ENCODE data around the gene MTG2.

The MTG2 gene, protein sequence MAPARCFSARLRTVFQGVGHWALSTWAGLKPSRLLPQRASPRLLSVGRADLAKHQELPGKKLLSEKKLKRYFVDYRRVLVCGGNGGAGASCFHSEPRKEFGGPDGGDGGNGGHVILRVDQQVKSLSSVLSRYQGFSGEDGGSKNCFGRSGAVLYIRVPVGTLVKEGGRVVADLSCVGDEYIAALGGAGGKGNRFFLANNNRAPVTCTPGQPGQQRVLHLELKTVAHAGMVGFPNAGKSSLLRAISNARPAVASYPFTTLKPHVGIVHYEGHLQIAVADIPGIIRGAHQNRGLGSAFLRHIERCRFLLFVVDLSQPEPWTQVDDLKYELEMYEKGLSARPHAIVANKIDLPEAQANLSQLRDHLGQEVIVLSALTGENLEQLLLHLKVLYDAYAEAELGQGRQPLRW

DNA sequence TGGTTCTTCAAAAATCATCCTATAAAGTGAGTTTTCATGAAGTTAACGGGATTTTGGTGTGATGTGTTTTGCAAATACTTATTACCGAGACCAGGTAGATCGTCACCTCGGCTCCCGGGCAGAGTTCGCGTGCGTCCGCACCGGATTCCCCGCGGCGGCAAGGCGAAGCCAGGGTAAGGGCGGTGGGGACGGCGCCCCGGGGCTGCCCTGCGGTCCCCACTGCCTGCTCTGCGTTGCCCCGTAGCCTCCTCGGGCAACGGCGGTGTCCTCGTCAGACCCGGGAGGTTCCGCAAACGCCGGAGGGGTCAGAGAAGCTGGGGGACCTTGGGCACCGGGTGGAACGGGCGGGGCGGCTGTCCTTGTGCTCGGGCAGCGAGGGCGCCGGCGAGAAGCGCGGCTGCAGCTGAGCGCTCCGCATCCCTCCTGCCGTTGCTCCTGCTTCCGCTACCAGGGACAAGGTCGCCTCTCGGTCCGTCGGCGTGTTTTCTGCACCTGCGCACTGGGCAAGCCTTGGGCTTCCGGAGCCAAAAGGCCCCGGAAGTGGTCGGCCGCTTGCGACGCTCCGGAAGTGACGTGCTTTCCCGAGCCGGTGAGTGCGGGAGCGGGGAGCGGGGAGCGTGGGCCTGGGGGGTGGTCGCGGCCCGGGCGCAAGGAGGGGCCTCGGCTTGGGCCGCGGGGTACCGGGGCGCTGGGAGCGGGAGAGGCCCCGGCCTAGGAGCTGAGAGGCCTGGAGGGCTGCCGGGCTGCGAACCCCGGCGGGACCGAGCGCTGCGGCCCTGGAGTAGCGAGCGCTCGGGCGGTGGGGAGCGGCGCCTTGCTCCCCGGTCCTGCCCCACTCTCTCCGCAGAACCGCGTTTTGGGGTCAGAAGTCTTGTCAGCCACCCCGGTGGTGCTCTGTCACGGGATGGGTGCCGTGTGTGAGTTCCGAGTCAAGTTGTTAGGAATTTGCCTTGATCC, at the start of gene MTG2:
TSS of gene MTG2 (plus strand) at position 560 of the 957 bp plus-strand sequence. CDS start 10,393 bp downstream, outside the sequence.
- DNase-seq: peak; percentile 95

DNA sequence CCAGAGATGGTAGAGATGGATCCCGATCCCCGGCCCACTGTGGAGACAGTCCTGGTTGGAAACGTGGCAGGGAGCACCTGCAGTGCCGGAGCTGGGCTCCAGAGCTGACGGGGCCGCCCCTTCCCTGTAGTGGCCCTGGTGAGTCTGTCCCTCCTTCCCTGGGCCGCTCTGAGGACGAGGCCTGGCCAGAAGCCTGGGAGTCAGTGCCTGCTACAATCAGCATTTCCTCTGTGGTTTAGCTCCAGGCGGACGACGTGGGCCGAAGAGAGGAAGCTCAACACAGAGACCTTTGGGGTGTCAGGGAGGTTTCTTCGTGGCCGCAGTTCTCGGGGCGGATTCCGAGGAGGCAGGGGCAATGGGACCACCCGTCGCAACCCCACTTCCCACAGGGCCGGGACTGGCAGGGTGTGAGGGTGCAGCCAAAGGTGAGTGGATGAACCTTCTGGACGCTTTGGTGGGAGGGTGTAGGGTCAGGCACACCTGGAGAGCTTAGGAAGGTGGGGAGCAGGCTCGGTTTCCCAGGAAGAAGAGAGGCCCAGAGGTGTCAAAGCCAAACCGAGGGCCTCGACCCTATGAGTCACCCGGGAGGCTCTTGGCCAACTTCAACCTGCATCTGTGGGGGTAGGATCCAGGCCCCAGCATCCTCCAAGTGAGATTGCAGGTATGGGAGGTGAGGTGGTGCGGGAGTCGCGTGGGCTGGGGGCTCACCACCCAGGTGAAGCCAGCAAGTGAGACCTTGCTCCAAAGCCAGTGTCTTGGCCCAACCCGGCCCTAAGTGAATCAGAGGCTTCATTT, 49.6 kb upstream of the MTG2 start:
- no peak for DNase-seq

DNA sequence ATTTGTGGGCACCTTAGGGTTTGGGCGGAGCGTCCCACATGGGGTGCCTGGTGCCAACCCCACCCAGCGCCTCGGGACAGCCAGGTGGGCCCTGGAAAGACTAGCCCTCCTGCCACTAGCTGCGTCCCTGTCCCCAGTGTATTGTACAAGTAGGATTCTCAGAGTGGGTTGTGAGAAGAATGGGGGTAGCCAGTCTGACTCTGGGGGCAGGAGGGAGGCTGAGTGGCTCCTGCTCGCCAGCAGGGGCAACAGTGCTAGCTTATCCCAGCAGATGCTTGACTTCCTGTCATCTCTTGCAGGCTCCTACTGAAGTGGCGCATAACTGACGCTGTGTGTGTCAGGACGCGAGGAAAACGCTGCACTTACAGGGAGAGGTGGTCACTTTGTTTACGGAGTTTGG, 49.0 kb upstream of the MTG2 start:
- DNase-seq: no peak

DNA sequence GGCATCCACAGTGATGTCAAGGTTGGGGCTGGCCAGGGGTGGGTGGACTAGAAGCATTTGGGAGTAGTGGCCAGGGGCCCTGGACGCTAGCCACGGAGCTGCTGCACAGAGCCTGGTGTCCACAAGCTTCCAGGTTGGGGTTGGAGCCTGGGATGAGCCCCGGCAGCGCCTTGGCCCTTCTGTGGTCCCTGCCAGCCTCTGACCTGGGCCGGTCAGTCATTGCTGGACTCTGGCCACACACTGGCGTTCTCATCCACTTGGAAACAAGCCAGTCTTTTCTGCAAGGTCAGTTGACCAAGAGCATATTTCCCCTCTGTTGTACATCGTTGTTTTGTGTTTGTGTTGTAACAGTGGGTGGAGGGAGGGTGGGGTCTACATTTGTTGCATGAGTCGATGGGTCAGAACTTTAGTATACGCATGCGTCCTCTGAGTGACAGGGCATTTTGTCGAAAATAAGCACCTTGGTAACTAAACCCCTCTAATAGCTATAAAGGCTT, 48.0 kb upstream of the MTG2 start:
- DNase-seq: no peak

DNA sequence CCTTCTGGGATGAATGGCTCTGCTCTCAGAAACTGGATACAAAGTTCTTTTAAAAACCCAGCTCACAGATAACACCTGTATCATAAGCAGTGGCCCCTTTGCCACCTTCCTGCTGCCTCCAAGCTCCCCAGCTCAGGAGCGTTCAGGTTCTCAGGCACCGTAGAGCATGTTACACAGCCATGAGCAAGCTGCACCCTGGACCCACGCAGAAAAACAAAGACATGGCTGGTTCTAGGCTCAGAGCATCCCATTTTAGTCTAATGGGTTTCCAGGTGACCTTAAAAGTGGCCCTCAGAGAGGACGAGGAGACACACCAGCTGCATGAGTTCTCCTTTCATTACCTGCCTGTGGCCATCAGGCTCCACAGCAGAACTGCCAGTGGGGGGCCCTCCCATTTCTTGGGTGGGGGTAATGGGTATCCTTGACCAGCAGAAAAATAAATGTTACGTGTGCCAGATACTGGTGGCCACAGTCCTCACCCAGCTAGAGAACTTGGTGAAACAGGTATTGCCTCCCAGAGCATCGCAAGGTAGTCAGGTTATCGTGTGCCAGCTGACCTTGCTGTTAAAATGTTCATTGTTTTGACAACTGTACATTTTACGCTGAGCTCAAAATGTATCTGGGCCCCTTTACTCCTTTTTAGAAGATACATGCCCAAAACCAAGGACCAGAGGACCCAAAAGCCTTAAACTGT, 47.1 kb upstream of the MTG2 start:
- DNase-seq: no peak

DNA sequence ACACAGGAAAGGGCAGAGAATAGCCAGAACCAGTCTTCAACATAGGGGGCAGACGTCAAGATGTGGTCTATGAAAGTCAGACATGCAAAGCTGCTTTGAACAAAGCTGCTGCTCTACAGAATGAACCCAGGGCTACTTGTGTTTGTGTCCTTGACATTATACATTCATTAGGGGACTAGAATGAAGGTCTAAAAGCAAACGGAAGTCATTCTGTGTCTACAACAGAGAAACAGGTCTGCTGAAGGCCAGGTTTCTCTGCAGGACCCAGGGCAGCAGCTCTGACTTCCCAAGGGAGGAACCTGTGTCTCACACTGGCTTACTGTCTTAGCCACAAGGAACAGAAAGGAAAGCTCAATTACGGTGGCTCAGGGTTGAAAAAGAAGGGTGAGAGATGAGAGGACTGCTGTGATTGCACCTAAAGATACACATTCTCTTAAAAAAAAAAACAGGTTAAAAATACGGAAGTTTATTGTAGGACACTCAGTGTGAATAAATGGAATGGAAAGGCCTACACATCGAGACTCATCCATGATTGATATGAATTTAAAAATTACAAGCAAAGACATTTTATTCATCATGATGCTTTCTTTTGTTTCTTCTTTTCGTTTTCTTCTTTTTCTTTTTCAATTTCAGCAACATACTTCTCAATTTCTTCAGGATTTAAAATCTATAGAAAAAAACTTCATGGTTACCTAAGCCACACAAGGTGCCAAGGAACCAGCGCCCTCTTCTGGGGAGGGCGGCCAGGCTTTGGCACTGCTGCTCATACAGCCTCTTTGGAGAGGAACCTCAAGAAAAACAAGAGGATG, 46.3 kb upstream of the MTG2 start:
- peak; percentile 79 for DNase-seq

DNA sequence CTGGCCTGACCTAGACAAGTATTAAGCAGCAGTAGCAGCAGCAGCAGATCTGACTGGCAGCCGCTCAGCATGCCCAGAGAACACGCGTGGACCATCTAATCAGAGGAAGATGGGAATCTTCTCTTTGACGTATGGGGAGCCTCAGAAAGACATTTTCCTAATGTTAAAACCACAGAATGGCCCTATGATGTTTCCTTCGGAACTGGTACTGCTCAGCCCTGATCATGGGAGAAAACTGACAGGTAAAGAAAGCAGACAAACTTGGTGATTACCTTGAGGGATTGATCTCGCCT, 45.8 kb upstream of the MTG2 start:
- no peak for DNase-seq

DNA sequence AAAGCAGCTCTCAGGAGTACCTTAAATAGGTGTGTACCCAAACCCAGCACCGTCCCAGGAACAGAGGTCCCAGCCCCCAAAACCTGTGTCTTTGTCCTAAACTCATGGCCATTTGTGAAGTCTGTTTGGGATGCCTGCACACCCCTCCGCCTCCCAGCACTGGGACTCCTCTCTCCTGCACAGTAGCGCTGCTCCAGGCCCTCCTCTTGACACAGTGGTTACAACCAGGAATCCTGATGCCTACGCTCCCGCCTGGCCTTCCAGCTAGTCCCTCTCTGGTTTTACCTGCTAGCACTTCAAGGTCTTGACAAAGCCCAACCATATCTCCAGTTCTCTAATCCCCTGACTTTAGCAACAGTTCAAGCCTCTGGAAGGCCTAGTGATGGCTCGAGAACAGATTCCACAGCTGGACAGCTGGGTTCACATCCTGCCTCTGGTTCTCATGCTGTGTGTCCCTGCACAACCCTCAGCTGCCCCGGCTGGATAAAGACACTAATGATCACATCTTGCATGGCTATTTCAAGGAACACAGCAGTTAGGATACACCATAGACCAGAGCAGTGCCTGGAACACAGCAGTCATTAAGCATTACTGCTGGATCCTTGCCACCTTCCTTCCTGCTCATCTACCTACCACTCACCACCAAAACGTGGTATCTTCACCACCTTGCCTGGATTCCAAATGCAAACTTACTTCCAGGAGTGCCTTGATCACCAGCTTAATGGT, 45.2 kb upstream of the MTG2 start:
- DNase-seq: no peak

DNA sequence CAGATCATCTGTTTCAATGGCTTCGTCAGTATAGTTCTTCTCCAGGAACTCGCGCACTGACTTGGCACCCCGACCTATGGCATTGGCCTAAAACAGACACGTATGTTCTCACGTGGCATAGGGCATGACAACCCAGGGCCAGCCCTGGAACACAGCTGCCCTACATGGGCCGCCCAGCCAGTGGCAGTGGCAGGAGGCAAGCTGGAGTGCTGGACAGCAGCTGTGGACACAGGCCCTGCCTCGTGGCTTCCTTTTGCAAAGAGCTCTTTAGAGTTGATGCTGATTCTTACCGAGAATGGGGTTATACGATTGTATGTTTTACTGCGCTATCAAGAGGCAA, 44.7 kb upstream of the MTG2 start:
- no peak for DNase-seq

DNA sequence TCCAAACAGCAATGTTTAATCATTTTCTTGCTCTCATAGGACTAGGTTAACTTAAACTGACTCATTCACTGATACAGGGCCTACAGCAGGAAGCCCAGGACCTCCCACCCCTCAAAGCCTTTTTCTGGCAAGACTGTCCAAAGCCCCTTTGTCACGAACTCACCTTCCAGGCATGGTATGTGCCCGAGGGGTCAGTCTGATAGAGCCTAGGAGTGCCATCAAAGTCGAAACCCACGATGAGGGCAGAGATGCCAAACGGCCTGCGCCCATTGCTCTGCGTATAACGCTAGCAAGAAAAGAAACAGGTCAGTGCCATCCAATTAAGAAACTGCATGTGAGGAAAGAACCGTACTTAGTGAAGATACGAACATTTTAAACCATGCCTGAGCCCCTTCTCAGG, 43.9 kb upstream of the MTG2 start:
- no peak for DNase-seq

DNA sequence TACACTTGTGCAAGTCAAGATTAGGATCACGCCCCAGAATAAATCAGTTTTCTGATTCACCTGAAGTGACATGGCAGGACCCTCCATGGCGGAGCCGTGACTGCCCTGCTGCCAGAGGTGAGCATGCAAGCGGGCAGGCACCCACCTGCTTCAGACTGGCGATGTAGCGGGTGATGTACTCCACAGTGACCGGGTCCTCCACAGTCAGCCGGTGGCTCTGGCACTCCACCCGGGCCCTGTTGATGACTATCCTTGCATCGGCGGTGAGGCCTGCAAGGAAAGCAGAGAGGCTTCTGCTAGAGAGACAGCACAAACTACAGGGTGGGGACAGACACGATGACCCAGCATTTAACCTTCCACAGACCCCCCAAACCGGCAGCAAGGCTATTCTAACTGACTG, 43.2 kb upstream of the MTG2 start:
- no peak for DNase-seq

DNA sequence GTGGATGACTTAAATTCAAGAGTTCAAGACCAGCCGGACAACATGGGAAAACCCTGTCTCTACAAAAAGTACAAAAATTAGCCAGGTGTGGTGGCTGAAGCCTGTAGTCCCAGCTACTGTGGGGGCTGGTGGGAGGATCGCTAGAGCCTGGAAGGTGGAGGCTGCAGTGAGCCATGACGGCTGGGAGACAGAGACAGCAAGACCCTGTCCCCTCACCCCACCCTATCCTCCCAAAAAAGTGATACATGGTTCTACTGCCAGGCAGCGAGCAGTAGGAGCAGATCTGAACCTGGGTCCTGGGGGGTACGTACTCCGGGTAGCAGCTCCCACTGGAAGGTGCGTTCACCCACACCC, 41.8 kb upstream of the MTG2 start:
- DNase-seq: no peak

DNA sequence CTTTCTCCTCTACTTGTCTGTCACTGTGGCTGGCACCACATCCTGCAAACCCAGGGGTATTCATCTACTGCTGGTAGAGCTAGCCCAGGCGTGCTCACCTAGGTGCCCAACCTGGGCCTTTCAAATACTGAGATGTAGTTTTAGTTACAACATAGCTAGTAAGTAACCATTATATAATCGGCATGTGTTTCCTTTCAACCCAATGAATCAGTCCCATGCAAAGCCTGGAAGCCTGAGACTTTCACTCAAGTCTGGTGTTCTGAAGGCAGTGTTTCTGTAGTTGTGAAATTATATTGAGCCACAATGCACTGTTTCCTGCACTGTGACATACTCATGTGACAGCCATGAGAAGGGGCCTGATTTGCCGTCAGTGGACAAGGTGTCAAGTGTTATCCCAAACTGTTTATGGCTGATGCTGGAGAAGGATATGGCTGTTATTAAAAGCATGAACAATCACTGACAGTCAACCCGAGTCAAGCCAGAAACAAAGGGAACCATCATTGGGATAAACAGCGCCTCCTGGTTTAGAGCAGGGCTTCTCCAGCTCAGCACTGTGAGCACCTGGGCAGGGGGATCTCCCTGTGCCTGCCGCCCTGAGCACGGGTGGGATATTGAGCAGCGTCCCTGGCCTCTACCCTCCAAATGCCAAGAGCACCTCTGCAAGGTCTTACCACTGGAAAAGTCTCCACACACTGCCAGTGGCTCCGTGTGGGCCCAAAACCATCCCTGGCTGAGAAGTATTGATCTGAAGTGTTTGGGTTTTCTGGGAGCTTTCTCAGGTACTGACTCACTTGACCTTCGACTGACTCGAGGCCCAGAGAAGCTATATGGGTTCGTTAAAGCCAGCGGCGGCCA, 41.2 kb upstream of the MTG2 start:
- no peak for DNase-seq

DNA sequence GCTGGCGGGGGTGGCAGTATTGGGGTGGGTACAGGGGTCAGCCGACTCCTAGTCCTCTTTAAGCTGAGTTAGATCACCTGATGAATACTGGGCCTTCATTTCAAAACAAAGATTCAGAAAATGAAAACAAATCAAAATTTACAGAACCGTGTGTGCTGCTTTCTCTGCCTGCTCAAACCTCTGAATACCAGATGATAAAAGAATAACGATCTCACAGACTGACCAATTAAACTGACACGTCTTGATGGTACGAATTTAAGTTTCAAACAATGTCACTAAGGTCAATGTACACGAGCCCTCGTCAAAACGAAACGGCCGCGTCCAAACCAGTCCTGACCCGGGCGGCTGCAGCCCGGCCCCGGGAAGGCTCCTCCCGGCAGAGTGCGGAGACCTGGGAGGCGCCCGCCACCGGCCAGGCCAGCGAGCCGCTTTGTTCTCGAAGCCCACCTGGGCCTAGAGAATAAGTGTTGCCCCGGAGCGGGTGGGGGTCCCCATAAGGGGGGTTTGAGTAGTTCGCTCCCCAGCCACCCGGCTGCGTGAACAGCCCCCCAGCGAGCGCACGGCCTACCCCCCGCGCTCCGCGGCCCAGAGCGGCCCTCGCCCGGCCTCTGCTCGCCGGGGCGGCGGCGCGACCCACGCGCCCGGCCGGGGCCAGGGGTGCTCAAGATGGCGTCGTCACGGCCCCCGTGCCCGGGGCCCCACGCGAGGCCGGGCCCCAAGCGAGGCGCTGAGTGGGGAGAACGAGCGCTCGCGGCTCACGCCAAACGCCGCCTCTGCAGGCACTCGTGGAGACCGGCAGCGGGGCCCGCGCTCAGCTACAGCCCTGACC, 40.4 kb upstream of the MTG2 start:
- DNase-seq: peak; percentile 74

DNA sequence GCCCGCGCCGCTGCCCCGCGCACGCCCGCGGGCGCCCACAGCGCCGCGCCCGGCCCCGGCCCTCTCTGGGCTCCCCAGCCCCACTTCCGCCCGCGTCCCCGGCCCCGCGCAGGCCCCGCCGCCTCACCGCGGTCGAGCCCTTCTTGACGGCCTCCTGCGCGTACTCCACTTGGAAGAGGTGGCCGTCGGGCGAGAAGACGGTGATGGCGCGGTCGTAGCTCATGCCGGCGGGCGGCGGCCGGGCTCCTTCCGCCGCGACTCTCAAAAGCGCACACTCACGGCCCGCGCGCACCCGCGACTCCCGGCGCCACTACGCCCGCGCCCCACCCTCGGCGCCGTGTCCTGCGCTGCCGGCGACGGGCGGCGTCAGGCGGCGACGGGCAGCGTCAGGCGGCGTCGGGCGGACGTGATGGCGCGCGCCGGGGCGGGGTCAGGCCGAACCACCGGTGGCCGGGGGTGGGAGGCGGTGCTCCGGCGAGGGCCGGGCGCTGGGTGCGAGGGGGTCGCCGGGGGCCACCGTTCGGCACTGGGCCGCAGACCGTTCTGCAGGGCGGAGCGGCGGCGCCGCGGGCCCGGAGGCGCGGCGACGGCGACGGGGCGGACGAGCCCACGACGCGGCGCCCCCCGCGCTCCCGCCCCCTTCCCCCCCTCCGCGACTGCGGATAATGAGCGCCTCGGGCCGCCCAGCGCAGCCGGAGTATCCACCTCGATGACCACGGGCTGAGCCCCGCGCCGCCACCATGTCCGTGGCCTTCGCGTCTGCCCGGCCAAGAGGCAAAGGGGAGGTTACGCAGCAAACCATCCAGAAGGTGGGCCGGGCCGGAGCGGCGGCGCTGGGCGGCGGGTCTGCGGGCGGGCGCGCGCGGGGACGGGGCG, 39.5 kb upstream of the MTG2 start, which contains the start of the genes PSMA7 and SS18L1:
TSS of gene PSMA7 (minus strand) at position 314 of the 876 bp plus-strand sequence. CDS start at position 223, 91 bp downstream.
TSS of gene SS18L1 (plus strand) at position 689 of the 876 bp plus-strand sequence. CDS start at position 741, 52 bp downstream.
- peak; percentile 92 for DNase-seq

DNA sequence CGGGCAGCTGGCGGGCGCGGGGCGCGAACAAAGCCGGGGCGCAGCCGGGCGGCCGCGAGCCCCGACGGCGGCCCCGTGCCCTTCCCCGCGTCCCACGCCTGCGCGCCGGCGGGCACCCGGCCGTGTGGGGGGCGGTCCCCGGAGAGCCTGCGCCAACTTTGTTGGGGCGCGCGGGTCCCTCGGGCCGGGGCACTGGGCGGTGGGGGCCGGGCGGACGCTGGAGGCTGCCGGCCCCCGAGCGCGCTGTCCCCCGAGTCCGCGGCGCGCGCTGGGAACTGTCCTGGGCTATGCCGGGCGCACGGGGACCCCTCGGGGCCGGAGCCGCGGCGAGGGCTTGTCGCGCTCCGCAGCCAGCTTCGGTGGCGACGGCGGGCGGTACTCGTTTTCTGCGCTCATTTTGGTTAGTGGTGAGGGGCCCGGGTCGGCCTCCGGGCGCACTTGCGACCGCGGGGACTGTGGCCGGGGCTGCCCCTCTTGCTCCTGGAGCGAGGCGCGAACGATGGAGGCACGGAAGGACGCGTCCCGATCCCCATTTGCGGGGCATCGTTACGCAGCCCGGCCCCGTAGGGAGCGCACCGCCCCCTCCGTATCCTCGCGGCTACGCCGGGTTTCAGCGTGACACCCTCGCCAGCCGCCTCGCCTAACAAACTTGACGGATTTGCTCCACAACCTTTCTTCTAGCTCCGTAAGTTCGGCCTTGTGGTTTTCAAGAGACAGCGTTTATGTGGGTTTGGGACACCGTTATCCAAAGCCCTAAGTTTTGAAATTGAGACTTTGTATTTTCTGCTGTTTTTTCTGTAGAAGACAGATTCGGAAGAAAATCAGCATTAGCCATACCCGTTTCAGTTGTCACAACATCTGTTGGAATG, 38.6 kb upstream of the MTG2 start:
- DNase-seq: peak; percentile 82

DNA sequence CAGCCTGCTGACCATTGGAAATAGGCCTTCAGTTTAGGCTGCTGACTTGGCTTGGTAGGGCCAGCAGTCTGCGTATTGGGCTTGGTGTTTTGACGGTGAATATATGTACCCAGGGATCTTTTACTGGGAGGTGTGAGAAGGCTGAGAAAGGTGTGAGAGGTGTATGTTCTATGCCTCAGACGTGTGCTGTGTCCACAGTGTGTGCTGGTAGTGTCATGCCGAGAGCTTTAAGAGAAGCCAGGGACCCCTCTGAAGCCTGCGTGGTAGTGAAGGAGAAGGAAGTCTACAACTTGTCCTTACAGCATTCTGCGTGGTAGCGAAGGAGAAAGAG, 37.2 kb upstream of the MTG2 start:
- DNase-seq: no peak
